Epithelial cell of esophagus (primary cell): ENCODE measurements around the gene PDE4B.
"Not testable (repeated sequence)": the region's sequence is repeated elsewhere in the genome, so short reads cannot be mapped to it uniquely, and the experiment has no call there.

ENCODE experiments used
- DNase-seq: peaks from one replicate; pipeline ENCODE4 v3.0.0; 2010; ENCODE audit warnings: low read depth
- H3K4me3 ChIP-seq: 2 replicates; pipeline ENCODE4 v1.5.1; 2011; ENCODE audit warnings: mild to moderate bottlenecking, low read length, control low read depth
- CTCF ChIP-seq: IDR thresholded peaks from 2 replicates; pipeline ENCODE4 v1.5.1; 2011; ENCODE audit warnings: low read depth, mild to moderate bottlenecking, low read length, control low read depth, inconsistent platforms; ENCODE audit not compliant: insufficient read depth; ENCODE audit errors: missing control alignments

The PDE4B gene

DNA sequence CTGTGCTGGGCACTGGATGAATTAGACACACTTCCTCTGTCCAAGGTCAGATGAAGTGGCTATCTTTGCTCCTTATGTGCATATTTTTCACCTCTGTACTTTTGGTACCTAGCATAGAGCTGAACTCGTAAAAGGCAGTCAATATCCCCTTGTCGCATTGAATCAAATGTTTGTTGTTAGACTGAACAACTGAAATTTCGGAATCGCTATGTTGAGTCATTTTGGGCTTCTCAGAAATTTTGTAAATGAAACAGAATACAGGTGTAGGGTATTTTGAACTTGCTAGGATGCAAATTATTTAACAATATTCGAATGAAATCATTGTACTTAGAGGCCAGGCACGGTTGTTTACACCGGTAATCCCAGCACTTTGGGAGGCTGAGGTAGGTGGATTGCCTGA lies 48.0 kb downstream of the PDE4B start:
- H3K4me3 ChIP-seq = no peak overlapping the region
- DNase-seq = no peak
- TF ChIP-seq CTCF = no peak

- no peak overlapping the region for H3K4me3 ChIP-seq
- TF ChIP-seq CTCF = no peak
These were observed 51.6 kb downstream of the PDE4B start for GRCh38 chr1:65844296-65844695.

DNA sequence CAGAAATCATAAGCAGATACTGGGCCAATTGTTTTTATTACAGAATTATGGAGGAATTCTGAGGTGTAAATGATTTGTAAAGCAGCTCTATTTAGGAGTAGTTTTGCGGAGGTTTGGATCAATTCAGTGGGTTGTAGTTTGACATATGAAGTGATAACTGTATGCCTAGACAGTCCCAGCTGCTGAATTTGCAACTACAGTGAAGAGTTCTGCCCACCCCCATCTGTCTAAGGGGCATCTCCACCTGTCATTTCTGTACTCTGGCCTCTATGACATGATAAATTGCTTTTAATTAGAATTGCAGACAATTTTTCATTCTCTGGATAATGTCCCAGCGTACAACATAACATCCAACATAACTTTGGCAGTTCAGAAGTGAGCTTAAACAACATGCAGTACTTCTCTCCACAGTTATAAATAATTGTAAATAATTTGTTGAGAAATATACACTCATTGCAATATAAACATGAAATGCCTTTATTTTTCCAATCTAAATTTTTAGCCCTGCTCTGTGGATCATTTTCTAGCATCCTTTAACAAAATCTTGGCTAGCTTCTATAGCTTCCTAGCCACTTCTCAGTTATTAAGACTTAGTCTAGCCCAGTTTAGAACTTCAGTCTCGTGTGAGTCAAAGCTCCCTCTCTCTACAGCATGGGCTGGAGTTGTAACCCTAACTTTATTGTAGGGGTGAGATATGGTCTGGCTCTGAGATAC lies 52.3 kb downstream of the PDE4B start:
- no peak for TF ChIP-seq CTCF
- H3K4me3 ChIP-seq = no peak overlapping the region
- DNase-seq = no peak

More at GRCh38 chr1:65844296-65844695, 51.6 kb downstream of the PDE4B start:
- no peak for DNase-seq

GRCh38 chr1:65845535-65846060 lies 52.9 kb downstream of the PDE4B start:
- TF ChIP-seq CTCF = no peak
- no peak for DNase-seq
- no peak overlapping the region for H3K4me3 ChIP-seq

DNA sequence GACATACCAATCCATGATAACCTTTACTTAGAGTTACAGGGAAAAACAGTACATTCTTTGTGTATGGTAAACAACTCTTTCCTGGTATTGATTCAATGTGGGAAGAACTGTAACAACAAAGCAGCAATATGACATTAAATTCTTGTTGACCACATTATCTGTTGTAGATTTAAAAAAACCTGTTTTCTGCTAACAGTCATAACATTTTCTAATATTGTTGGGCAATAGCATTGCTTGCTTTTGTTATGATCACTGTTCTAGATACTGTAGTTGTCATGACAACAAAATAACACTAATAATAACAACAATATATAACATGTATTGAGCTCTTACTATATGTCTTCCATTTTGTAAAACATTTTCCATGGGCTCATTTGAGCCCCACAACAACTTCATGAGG lies 54.2 kb downstream of the PDE4B start:
- H3K4me3 ChIP-seq = no peak overlapping the region
- TF ChIP-seq CTCF = no peak
- no peak for DNase-seq

DNA sequence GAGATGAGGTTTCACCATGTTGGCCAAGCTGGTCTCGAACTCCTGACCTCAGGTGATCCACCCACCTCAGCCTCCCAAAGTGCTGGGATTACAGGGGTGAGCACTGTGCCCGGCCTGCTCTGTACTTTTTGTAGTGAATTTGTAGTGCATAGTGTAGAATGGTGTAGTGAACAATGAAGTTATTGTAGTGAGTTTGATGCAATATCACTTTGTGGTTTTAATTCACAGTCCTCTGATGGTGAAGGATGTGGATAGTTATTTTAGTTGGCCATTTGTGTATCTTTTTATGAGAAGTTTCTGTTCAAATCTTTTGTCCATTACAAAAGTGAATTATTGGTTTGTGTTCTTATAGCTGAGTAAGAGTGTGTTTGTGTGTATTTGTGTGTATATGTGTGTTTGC lies 57.6 kb downstream of the PDE4B start:
- no peak for TF ChIP-seq CTCF
- no peak overlapping the region for H3K4me3 ChIP-seq
- DNase-seq = no peak

GRCh38 chr1:65856591-65856990 lies 63.9 kb downstream of the PDE4B start:
- not testable (repeated sequence) for H3K4me3 ChIP-seq

More at GRCh38 chr1:65856591-65856990, 63.9 kb downstream of the PDE4B start:
- DNase-seq = not testable (repeated sequence)
